Suprapubic skin (tissue), 4 donors: Measurements from ENCODE around the gene MIER1. TPM values are rescaled to one million over a fixed set of nuclear protein-coding genes. Genes with fewer than 3 reads are reported as not detected.

ENCODE experiments used
- DNase-seq, 2 donors: peaks; one replicate each; pipeline ENCODE4 v3.0.0-alpha.2; 2019; ENCODE audit warnings: low spot score in 2 of 2
- H3K27ac ChIP-seq: fragments of 200-600 bp; sonication (generic); one replicate; pipeline ENCODE4 v1.5.1; 2019
- H3K27me3 ChIP-seq: fragments of 200-600 bp; sonication (generic); one replicate; pipeline ENCODE4 v1.5.1; 2019
- H3K36me3 ChIP-seq: fragments of 200-600 bp; sonication (generic); one replicate; pipeline ENCODE4 v1.5.1; 2019
- H3K4me1 ChIP-seq: fragments of 200-600 bp; sonication (generic); one replicate; pipeline ENCODE4 v1.5.1; 2019
- H3K4me3 ChIP-seq: fragments of 200-600 bp; sonication (generic); one replicate; pipeline ENCODE4 v1.5.1; 2019; ENCODE audit warnings: mild to moderate bottlenecking
- H3K9me3 ChIP-seq: fragments of 200-600 bp; sonication (generic); one replicate; pipeline ENCODE4 v1.5.1; 2019
- CTCF ChIP-seq, 2 donors: fragments of 200-600 bp in 1 of 2; fragments of 450-650 bp in 1 of 2; sonication (generic) in 1 of 2; IDR thresholded peaks; one replicate each; pipeline ENCODE4 v1.5.1; 2016 to 2019; ENCODE audit warnings: antibody characterized with exemption in 2 of 2, mild to moderate bottlenecking in 1 of 2, moderate library complexity in 1 of 2
- EP300 ChIP-seq: sonication (generic); formaldehyde crosslinking; IDR thresholded peaks from one replicate; pipeline ENCODE4 v1.6.1; 2017; ENCODE audit warnings: antibody characterized with exemption
- POLR2A ChIP-seq, 2 donors: fragments of 450-650 bp; IDR thresholded peaks; one replicate each; pipeline ENCODE4 v1.6.1; 2017; ENCODE audit warnings: antibody characterized with exemption in 2 of 2, mild to moderate bottlenecking in 2 of 2, moderate library complexity in 2 of 2
- POLR2AphosphoS5 ChIP-seq, 3 donors: sonication (generic); formaldehyde crosslinking; IDR thresholded peaks; one replicate each; pipeline ENCODE4 v1.6.1; 2017; ENCODE audit warnings: antibody characterized with exemption in 3 of 3
- WGBS: methylation state at CpG from one replicate; pipeline ENCODE4 v1.1.5; 2018; 5-methylcytosine and 5-hydroxymethylcytosine counted together
- total RNA-seq, 4 donors: library from RNA; depleted of rRNA; stranded (reverse); fragments of >200 nt; gene quantifications; one replicate each; pipeline ENCODE4 v1.1.0, GENCODE V29; 2016

The MIER1 gene
- total RNA-seq, 4 donors from 2014 or later = 17.1 to 43.2 (median 27.5) TPM

DNA sequence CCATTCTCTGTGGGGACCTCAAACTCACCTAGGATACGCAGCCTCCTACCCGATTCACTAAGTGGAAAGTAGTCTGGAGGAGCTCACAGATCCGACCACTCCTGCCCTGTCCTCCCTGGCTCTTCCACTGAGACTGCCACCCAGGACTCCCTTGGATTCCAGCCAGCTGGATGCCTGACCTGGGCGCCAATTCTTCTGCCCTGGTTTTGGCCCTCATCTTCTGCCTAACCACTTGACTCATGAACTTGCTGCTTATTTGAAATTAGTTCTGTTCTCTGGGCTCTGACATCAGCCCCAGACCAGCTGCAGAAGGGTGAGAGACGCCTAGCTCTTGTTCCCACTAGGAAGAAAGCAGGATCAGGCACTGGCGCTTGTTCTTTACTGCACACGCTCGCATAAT, 80.3 kb downstream of the MIER1 start:
- WGBS = 85% methylated on average over 8 of the region's 8 CpGs
- no peak overlapping the region for H3K4me3 ChIP-seq
- no peak for TF ChIP-seq POLR2AphosphoS5 (IDR thresholded peaks at IDR 0.05)
- TF ChIP-seq EP300 = no peak
- no peak for TF ChIP-seq POLR2A (IDR thresholded peaks at IDR 0.05)
- TF ChIP-seq CTCF (IDR thresholded peaks at IDR 0.05) = no peak
- DNase-seq = no peak
- no peaks in the 10 kb centered on the region for H3K27me3 ChIP-seq
- H3K4me1 ChIP-seq = no peaks in the 10 kb centered on the region
- H3K27ac ChIP-seq = no peak overlapping the region
- no peaks in the 10 kb centered on the region for H3K9me3 ChIP-seq
- H3K36me3 ChIP-seq = peaks cover 35% of the 10 kb centered on the region

GRCh38 chr1:67009792-67010191, 85.0 kb downstream of the MIER1 start:
- TF ChIP-seq POLR2A (IDR thresholded peaks at IDR 0.05) (no peak), CTCF (IDR thresholded peaks at IDR 0.05) (no peak), EP300 (no peak)
- WGBS = 94% methylated on average over 3 of the region's 3 CpGs
- no peak overlapping the region for H3K27ac ChIP-seq
- no peak overlapping the region for H3K4me3 ChIP-seq
- peaks cover 24% of the 10 kb centered on the region for H3K36me3 ChIP-seq
- DNase-seq = no peak
- no peaks in the 10 kb centered on the region for H3K27me3 ChIP-seq
- H3K4me1 ChIP-seq = no peaks in the 10 kb centered on the region
- no peaks in the 10 kb centered on the region for H3K9me3 ChIP-seq

DNA sequence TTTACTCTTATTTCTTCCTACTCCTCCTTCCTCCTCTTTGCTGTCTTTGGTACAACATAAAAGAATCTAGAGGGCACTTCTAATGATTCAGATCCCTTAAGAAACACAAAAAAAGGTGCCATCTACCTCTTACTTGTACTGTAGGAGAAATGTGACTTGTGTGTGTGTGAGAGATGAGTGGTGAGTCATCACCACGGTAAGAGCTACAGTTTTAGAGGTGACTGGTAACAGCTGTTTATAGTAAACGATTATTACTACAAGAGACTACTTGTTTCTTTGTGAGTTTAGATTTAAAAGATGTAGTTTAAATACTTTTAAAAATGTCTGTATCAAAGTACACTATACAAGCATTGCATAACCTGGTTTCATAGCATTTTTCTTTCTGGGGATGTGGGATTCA, 88.8 kb downstream of the MIER1 start:
- peaks cover 18% of the 10 kb centered on the region for H3K36me3 ChIP-seq
- no peaks in the 10 kb centered on the region for H3K27me3 ChIP-seq
- DNase-seq = no peak
- H3K27ac ChIP-seq = no peak overlapping the region
- 37% methylated on average over 2 of the region's 2 CpGs for WGBS
- no peaks in the 10 kb centered on the region for H3K9me3 ChIP-seq
- TF ChIP-seq POLR2A (IDR thresholded peaks at IDR 0.05) = no peak
- no peak for TF ChIP-seq POLR2AphosphoS5 (IDR thresholded peaks at IDR 0.05)
- TF ChIP-seq EP300 = no peak
- no peak for TF ChIP-seq CTCF (IDR thresholded peaks at IDR 0.05)
- H3K4me3 ChIP-seq = no peak overlapping the region
- H3K4me1 ChIP-seq = no peaks in the 10 kb centered on the region

DNA sequence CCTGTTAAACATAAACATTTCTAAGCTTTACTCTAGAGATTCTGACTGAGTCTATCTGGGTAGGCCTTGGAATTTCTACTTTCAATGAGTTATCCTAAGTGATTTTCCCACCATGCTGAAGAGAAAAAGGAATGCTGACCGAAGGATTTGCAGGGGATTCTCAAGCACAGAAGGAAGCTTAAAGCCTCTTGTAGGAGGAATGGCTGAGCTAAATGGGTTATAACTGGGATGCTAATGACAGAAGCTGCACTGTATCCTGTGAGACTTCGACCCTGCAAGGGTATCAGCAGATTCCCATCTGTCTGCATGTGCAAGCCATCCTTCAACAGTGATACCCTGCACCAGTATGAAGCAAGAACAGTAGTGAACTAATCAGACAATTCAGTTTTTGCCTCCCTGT, 93.8 kb downstream of the MIER1 start:
- WGBS = 87% methylated on average over 2 of the region's 2 CpGs
- Histone ChIP-seq H3K27ac (no peak overlapping the region), H3K36me3 (peaks cover 35% of the 10 kb centered on the region), H3K9me3 (no peaks in the 10 kb centered on the region), H3K4me1 (peaks cover 5% of the 10 kb centered on the region), H3K27me3 (no peaks in the 10 kb centered on the region), H3K4me3 (no peak overlapping the region)
- TF ChIP-seq CTCF (IDR thresholded peaks at IDR 0.05) (no peak), EP300 (no peak), POLR2A (IDR thresholded peaks at IDR 0.05) (no peak), POLR2AphosphoS5 (IDR thresholded peaks at IDR 0.05) (no peak)
- no peak for DNase-seq

DNA sequence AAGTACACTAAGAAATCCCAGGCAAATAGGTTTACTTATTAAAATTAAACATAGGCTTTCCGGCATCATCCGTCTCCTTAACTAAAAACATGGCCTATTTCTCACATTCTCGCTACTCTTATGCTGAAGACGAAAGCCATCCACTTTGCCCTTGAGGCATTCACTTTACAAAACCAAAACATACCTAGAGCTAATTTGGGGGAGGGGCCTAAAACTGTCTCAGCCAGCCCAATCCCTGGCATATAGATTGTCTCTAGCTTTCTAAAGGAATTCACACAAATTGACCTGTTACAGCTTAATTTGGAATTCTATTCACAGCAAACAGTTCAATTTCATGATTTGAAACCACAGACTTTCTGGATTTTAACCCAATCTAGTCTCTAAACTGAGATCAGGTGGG, 94.3 kb downstream of the MIER1 start:
- no peak overlapping the region for H3K27ac ChIP-seq
- WGBS = 94% methylated on average over 4 of the region's 4 CpGs
- H3K36me3 ChIP-seq = peaks cover 40% of the 10 kb centered on the region
- peaks cover 5% of the 10 kb centered on the region for H3K4me1 ChIP-seq
- no peak for DNase-seq
- H3K4me3 ChIP-seq = no peak overlapping the region
- no peaks in the 10 kb centered on the region for H3K27me3 ChIP-seq
- no peaks in the 10 kb centered on the region for H3K9me3 ChIP-seq
- no peak for TF ChIP-seq POLR2A (IDR thresholded peaks at IDR 0.05)
- TF ChIP-seq EP300 = no peak
- no peak for TF ChIP-seq POLR2AphosphoS5 (IDR thresholded peaks at IDR 0.05)
- TF ChIP-seq CTCF (IDR thresholded peaks at IDR 0.05) = no peak
